ENCODE measurements around the gene COL4A4.

- no peak for TF ChIP-seq CTCF (tag by site-specific recombination; IDR thresholded peaks at IDR 0.05)
- TF ChIP-seq ZNF629 (tag by site-specific recombination; IDR thresholded peaks at IDR 0.05), result no peak
- no peak for TF ChIP-seq KLF17 (tag by site-specific recombination; IDR thresholded peaks at IDR 0.05)
- TF ChIP-seq KLF9 (tag by site-specific recombination; IDR thresholded peaks at IDR 0.05; ENCODE audit: low read depth), result no peak
- no peak for TF ChIP-seq PRDM1 (tag by site-specific recombination; IDR thresholded peaks at IDR 0.05)
- no peak for TF ChIP-seq ZSCAN18 (tag by site-specific recombination; IDR thresholded peaks at IDR 0.05)
Observed at GRCh38 chr2:226953826-226954225, 210.2 kb downstream of the COL4A4 start.

Data from HEK293 (cell line).